GM10847 (cell line): ENCODE data around the gene FKBP5.

ENCODE experiments used
- POLR2A ChIP-seq: IDR thresholded peaks from 2 replicates; pipeline ENCODE4 v1.6.1; 2011; ENCODE audit not compliant: insufficient read length; ENCODE audit errors: extremely low read depth

The FKBP5 gene

GRCh38 chr6:35611240-35611639 lies 77.5 kb downstream of the FKBP5 start:
- TF ChIP-seq POLR2A, result no peak

DNA sequence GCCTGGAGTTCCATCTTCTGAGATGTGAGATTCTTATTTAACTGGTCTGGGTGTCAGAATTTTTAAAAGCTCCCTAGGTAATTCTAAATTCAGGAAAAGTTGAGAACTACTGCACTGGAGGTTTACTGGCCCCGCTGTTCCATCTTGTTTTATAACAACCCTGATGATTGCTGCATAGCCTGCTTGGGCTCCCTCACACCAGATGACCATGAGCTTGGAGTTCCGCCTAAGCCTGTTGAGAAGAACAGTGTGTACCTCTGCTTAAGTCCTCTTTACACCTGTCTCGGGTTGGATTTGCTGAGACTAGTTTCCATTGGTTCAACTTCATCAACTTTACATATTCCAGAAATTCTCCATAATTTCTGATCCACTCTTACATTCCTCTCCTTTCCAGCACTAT lies 77.9 kb downstream of the FKBP5 start:
- TF ChIP-seq POLR2A, result no peak

GRCh38 chr6:35609588-35609987 lies 79.1 kb downstream of the FKBP5 start:
- no peak for TF ChIP-seq POLR2A

GRCh38 chr6:35607517-35608233 lies 81.0 kb downstream of the FKBP5 start:
- no peak for TF ChIP-seq POLR2A

DNA sequence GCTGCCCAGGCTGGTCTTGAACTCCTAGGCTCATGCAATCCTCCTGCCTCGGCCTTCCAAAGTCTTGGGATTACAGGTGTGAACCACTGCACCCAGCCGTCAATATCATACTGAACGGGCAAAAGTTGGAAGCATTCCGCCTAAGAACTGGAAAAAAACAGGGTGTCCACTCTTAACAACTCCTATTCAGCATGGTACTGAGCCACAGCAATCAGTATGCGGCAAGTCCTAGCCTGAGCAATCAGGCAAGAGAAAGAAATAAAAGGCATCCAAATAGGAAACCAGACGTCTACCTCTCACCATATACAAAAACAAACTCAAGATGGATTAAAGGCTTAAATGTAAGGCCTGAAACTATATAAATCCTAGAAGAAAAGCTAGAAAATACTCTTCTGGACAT lies 83.1 kb downstream of the FKBP5 start:
- no peak for TF ChIP-seq POLR2A

- no peak for TF ChIP-seq POLR2A
Observed at GRCh38 chr6:35603326-35604202, 85.2 kb downstream of the FKBP5 start.

GRCh38 chr6:35602133-35602946 lies 86.4 kb downstream of the FKBP5 start:
- TF ChIP-seq POLR2A, result no peak

DNA sequence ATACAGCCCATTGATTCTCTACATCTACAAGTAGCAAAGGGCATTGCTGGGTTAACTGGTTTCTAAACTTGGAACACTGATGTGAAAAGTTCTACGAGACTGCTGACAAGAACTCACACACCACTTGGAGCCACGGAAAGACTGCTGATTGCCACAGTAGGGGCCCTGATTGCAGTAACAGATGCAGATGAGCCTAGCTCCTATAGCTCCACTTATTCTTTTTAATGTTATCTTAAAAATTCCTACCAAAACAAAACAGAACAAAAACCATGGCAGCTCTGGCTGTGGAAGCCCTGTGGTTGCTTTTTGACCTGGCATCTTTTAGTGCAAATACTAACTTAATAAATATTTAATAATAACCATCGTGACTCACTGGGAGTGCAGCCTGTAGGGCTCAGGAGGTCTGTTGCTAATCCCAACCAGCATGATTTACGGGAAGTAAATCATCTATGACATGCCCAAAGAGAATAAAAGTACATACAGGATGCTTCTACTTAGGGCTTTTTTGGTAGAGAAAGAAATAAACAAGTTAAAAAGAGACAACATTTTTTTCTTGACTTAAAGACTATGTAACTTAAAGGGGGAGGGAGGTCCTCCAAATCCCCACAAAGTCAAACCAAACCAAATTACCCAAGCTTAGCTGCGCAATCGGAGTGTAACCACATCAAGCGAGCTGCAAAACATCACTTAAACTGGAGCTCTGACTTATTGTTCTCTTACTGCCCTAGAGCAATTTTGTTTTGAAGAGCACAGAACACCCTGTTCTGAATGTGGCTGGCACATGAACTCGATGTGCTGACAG lies 87.2 kb downstream of the FKBP5 start:
- no peak for TF ChIP-seq POLR2A

GRCh38 chr6:35600659-35601125 lies 88.0 kb downstream of the FKBP5 start:
- no peak for TF ChIP-seq POLR2A

DNA sequence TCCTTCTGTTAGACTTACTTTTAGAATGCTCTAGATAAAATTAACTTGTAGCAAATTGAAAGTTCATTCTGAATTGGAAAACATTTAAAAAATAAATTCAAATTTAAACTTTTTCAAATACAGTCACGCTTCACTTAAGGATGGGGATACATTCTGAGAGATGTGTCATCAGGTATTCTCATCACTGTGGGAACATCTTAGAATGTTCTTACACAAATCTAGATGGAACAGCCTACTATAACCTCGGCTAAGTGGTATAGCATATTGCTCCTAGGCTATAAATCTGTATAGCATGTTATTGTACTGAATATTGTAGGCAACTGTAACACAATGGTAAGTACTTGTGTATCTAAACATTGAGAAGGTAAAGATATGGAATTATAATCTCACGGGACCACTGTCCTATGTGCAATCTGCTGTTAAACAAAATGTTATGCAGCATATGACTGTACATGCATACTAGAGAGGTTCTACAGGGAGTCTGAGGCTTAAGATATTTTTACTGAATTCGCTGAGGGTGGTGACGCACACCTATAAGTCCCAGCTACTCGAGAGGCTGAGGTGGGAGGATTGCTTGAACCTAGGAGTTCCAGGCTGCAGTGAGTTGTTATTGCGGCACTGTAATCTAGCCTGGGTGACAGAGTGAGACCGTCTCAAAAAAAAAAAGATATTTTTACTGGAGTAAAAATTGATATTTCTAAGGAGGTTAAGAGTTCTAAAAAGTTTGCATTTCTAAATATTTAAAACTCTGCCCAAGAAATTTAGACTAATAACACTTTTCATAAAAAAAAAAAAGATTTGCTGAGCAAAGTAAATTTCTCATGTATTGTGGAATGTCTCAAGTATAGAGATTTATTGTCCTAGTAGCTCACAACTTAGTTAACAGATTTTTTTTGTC lies 88.7 kb downstream of the FKBP5 start:
- no peak for TF ChIP-seq POLR2A

- no peak for TF ChIP-seq POLR2A
Observed at GRCh38 chr6:35596448-35597442, 92.0 kb downstream of the FKBP5 start.

GRCh38 chr6:35594503-35595186 lies 94.1 kb downstream of the FKBP5 start:
- no peak for TF ChIP-seq POLR2A

- no peak for TF ChIP-seq POLR2A
Observed at GRCh38 chr6:35592178-35592577, 96.5 kb downstream of the FKBP5 start.
